ENCODE results near the gene SPINK4. TPM values are rescaled to one million over a fixed set of nuclear protein-coding genes. Genes with fewer than 3 reads are reported as not detected.

SPINK4 gene
- total RNA-seq, 2 experiments from 2014 or later, result not detected

- CTCF ChIA-PET, result no interaction called here
- peaks cover 80% of the 10 kb centered on the region for H3K4me1 Mint-ChIP-seq (ENCODE audit: low read depth)
- POLR2A ChIA-PET, result no interaction called here
- ATAC-seq (no peak), DNase-seq (no peak)
- H3K4me3 Mint-ChIP-seq, result no peak overlapping the region
- no peaks in the 10 kb centered on the region for H3K27me3 Mint-ChIP-seq (ENCODE audit: low read depth)
- H3K36me3 Mint-ChIP-seq (ENCODE audit: low read depth), result peaks cover 70% of the 10 kb centered on the region
- no peaks in the 10 kb centered on the region for H3K9me3 Mint-ChIP-seq (ENCODE audit: insufficient read depth)
- H3K27ac Mint-ChIP-seq, result peak overlapping the region; percentile 6
These were observed 54.9 kb downstream of the SPINK4 start for GRCh38 chr9:33294670-33295432.

- peaks cover 82% of the 10 kb centered on the region for H3K4me1 Mint-ChIP-seq (ENCODE audit: low read depth)
- peaks cover 73% of the 10 kb centered on the region for H3K36me3 Mint-ChIP-seq (ENCODE audit: low read depth)
- no peaks in the 10 kb centered on the region for H3K9me3 Mint-ChIP-seq (ENCODE audit: insufficient read depth)
- no peaks in the 10 kb centered on the region for H3K27me3 Mint-ChIP-seq (ENCODE audit: low read depth)
- peak overlapping the region; percentile 56 for H3K27ac Mint-ChIP-seq
- peak overlapping the region; percentile 7 for H3K4me3 Mint-ChIP-seq
- ChIA-PET CTCF (interaction anchor here (1.4 kb wide), 1 partner anchor 9 kb away, joined by 4 read pairs; no protein-coding TSS in a partner anchor), POLR2A (interaction anchor here (0.6 kb wide), 1 partner anchor 9 kb away, joined by 3 read pairs; no protein-coding TSS in a partner anchor)
- ATAC-seq (no peak), DNase-seq (no peak)
These were observed 55.6 kb downstream of the SPINK4 start for GRCh38 chr9:33295571-33295970.

GRCh38 chr9:33297432-33297831, 57.5 kb downstream of the SPINK4 start:
- peak overlapping the region; percentile 0 for H3K4me3 Mint-ChIP-seq
- DNase-seq, result no peak
- POLR2A ChIA-PET, result no interaction called here
- peak; percentile 45 for ATAC-seq
- H3K27me3 Mint-ChIP-seq (ENCODE audit: low read depth), result no peaks in the 10 kb centered on the region
- peak overlapping the region; percentile 53 for H3K27ac Mint-ChIP-seq
- peaks cover 69% of the 10 kb centered on the region for H3K36me3 Mint-ChIP-seq (ENCODE audit: low read depth)
- H3K9me3 Mint-ChIP-seq (ENCODE audit: insufficient read depth), result no peaks in the 10 kb centered on the region
- H3K4me1 Mint-ChIP-seq (ENCODE audit: low read depth), result peaks cover 72% of the 10 kb centered on the region
- CTCF ChIA-PET, result interaction anchor here (1.1 to 2.3 kb wide), 4 partner anchors 10 to 169 kb away, joined by 3 to 8 read pairs (median 4); no protein-coding TSS in a partner anchor

Other genes with a start within 250 kb of the SPINK4 start
- gene APTX, start 238.5 kb upstream of the SPINK4 start, total RNA-seq, result 10 to 100 TPM; 33.1 to 35.9 TPM
- 100 to 1,000 TPM; 158 to 159 TPM for gene DNAJA1, start 214.9 kb upstream of the SPINK4 start, total RNA-seq
- gene SMU1, start 163.5 kb upstream of the SPINK4 start, total RNA-seq, result 10 to 100 TPM; 21.7 to 22.6 TPM
- gene B4GALT1, start 72.8 kb upstream of the SPINK4 start, total RNA-seq, result 10 to 100 TPM; 27.8 to 28.5 TPM
- 10 to 100 TPM; 95.5 to 96.3 TPM for gene BAG1, start 24.5 kb downstream of the SPINK4 start, total RNA-seq
- 10 to 100 TPM; 83.0 to 85.5 TPM for gene CHMP5, start 24.9 kb downstream of the SPINK4 start, total RNA-seq
- gene NFX1, start 50.3 kb downstream of the SPINK4 start, total RNA-seq, result 10 to 100 TPM; 38.8 to 39.8 TPM
- gene AQP7, start 162.4 kb downstream of the SPINK4 start, total RNA-seq, result not detected
- gene AQP3, start 207.4 kb downstream of the SPINK4 start, total RNA-seq, result 10 to 100 TPM; 29.9 to 31.4 TPM
- gene NOL6, start 233.8 kb downstream of the SPINK4 start, total RNA-seq, result 10 to 100 TPM; 37.1 to 38.8 TPM